ENCODE results near the gene IL21R.

DNA sequence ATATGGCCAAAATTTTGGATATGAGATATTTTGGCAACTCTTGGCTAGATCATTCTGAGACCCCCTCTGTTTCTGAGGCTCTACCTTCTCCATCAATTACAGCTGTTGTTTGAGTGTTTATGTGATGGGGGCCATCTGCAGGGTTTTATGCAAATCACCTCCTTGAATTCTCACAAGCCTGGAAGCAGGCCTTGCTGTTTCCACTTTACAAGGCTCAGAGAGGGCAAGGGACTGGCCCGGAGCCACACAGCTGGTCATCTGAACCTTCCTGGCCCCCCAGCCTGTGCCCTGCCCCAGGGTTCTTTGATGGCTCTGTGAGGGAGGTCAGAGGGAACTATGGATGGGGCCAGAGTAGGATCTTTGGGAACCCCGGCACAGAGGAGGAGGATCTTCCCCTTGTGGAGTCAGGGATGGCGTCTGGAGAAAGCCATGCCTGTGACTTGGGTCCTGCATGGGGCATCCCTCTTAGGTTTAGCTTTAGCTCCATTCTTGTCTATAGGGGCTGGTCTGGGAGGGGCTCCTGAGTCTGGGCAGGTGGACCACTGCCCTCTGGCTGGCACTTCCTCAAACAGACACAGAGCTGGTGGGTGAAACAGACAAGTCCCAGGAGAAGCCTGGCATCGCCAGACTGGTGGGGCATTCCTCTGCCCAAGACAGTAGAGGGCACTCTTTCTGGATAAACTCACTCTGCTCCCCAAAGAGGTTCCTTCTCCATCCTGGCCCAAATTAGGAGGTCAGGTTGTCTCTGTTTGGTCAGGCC, 26.2 kb downstream of the IL21R start:
- TF ChIP-seq, protein P1, sequence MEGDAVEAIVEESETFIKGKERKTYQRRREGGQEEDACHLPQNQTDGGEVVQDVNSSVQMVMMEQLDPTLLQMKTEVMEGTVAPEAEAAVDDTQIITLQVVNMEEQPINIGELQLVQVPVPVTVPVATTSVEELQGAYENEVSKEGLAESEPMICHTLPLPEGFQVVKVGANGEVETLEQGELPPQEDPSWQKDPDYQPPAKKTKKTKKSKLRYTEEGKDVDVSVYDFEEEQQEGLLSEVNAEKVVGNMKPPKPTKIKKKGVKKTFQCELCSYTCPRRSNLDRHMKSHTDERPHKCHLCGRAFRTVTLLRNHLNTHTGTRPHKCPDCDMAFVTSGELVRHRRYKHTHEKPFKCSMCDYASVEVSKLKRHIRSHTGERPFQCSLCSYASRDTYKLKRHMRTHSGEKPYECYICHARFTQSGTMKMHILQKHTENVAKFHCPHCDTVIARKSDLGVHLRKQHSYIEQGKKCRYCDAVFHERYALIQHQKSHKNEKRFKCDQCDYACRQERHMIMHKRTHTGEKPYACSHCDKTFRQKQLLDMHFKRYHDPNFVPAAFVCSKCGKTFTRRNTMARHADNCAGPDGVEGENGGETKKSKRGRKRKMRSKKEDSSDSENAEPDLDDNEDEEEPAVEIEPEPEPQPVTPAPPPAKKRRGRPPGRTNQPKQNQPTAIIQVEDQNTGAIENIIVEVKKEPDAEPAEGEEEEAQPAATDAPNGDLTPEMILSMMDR (IDR thresholded peaks at IDR 0.05): no peak
- no peak for TF ChIP-seq POLR2A (IDR thresholded peaks at IDR 0.05)

Data from adrenal gland (tissue), 5 donors.